ENCODE data around the gene ATP11A.

Gene ATP11A

GRCh38 chr13:112917737-112918136 lies 227.9 kb downstream of the ATP11A start:
- H3K79me2 ChIP-seq (ENCODE audit: insufficient read depth, low read depth) = no peaks in the 10 kb centered on the region
- no peaks in the 10 kb centered on the region for H3K27me3 ChIP-seq (ENCODE audit: insufficient read depth, low read depth)
- no peak for TF ChIP-seq CTCF (conservative IDR thresholded peaks at IDR 0.05; ENCODE audit: low read depth, low read length)
- H3K27ac ChIP-seq = no peak overlapping the region
- H2AFZ ChIP-seq (ENCODE audit: low read depth) = no peak overlapping the region
- H4K20me1 ChIP-seq (ENCODE audit: insufficient read depth) = no peaks in the 10 kb centered on the region
- no peaks in the 10 kb centered on the region for H3K4me1 ChIP-seq (ENCODE audit: low read depth, poor library complexity, severe bottlenecking)
- no peak overlapping the region for H3K9ac ChIP-seq
- H3K4me3 ChIP-seq (IDR thresholded peaks at IDR 0.05; ENCODE audit: insufficient read depth, low read depth, low read length) = no peak overlapping the region
- no peak overlapping the region for H3K4me2 ChIP-seq
- H3K36me3 ChIP-seq (ENCODE audit: insufficient read depth) = no peaks in the 10 kb centered on the region

DNA sequence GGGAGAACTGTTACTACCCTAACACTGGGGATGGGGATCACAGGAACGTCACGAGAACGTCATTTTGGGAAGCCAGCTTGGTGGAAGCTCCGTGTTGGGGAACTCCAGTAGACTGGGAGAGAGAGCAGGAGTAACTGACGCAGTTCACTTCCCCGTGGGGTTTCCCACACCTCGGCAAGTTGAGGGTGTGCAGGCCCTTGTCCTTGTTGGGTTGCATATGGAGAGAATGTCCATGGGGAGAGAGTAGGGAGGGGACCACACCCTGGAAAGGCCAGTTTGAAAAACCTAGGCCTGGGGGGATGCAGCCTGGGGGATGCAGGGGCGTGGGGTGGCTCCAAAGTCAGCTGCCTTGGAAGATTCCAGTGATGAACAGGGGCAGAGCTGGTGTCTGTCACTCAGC lies 228.4 kb downstream of the ATP11A start:
- Histone ChIP-seq H4K20me1 (ENCODE audit: insufficient read depth) (no peaks in the 10 kb centered on the region), H2AFZ (ENCODE audit: low read depth) (no peak overlapping the region), H3K79me2 (ENCODE audit: insufficient read depth, low read depth) (no peaks in the 10 kb centered on the region), H3K36me3 (ENCODE audit: insufficient read depth) (no peaks in the 10 kb centered on the region), H3K27ac (no peak overlapping the region), H3K4me3 (IDR thresholded peaks at IDR 0.05; ENCODE audit: insufficient read depth, low read depth, low read length) (no peak overlapping the region), H3K4me1 (ENCODE audit: low read depth, poor library complexity, severe bottlenecking) (no peaks in the 10 kb centered on the region), H3K9ac (no peak overlapping the region), H3K27me3 (ENCODE audit: insufficient read depth, low read depth) (no peaks in the 10 kb centered on the region), H3K4me2 (no peak overlapping the region)
- no peak for TF ChIP-seq CTCF (conservative IDR thresholded peaks at IDR 0.05; ENCODE audit: low read depth, low read length)

- no peak for TF ChIP-seq CTCF (conservative IDR thresholded peaks at IDR 0.05; ENCODE audit: low read depth, low read length)
- no peaks in the 10 kb centered on the region for H3K4me1 ChIP-seq (ENCODE audit: low read depth, poor library complexity, severe bottlenecking)
- H3K27ac ChIP-seq = no peak overlapping the region
- no peak overlapping the region for H2AFZ ChIP-seq (ENCODE audit: low read depth)
- H3K36me3 ChIP-seq (ENCODE audit: insufficient read depth) = no peaks in the 10 kb centered on the region
- no peak overlapping the region for H3K4me2 ChIP-seq
- H4K20me1 ChIP-seq (ENCODE audit: insufficient read depth) = no peaks in the 10 kb centered on the region
- no peaks in the 10 kb centered on the region for H3K79me2 ChIP-seq (ENCODE audit: insufficient read depth, low read depth)
- H3K9ac ChIP-seq = no peak overlapping the region
- H3K4me3 ChIP-seq (IDR thresholded peaks at IDR 0.05; ENCODE audit: insufficient read depth, low read depth, low read length) = no peak overlapping the region
- no peaks in the 10 kb centered on the region for H3K27me3 ChIP-seq (ENCODE audit: insufficient read depth, low read depth)
Observed at GRCh38 chr13:112918746-112919145, 228.9 kb downstream of the ATP11A start.

DNA sequence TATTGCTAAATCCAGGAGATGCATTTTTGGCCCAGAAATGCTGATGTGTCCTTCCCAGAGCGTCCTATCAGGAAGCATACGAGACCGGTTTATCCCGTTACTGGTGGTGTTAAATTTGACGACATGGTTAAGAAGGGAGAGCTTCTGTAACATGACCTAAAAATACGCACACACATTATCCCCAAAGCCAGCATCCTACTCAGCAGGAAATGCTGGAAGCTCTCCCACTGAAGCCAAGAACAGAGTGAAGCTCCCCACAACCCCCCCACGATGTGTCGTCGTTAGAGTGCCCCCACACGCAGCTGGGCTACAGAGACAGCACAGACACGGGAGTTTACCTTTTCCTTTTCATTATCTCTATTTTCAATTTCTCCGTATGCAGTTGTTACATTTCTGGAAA lies 234.1 kb downstream of the ATP11A start:
- TF ChIP-seq CTCF (conservative IDR thresholded peaks at IDR 0.05; ENCODE audit: low read depth, low read length) = no peak
- no peak overlapping the region for H3K9ac ChIP-seq
- H3K27me3 ChIP-seq (ENCODE audit: insufficient read depth, low read depth) = no peaks in the 10 kb centered on the region

GRCh38 chr13:112924365-112924764 lies 234.5 kb downstream of the ATP11A start:
- no peaks in the 10 kb centered on the region for H3K4me1 ChIP-seq (ENCODE audit: low read depth, poor library complexity, severe bottlenecking)
- no peaks in the 10 kb centered on the region for H3K36me3 ChIP-seq (ENCODE audit: insufficient read depth)
- H3K9ac ChIP-seq = no peak overlapping the region
- no peak overlapping the region for H2AFZ ChIP-seq (ENCODE audit: low read depth)
- no peaks in the 10 kb centered on the region for H3K27me3 ChIP-seq (ENCODE audit: insufficient read depth, low read depth)
- no peak overlapping the region for H3K27ac ChIP-seq
- H4K20me1 ChIP-seq (ENCODE audit: insufficient read depth) = no peaks in the 10 kb centered on the region
- no peak for TF ChIP-seq CTCF (conservative IDR thresholded peaks at IDR 0.05; ENCODE audit: low read depth, low read length)
- H3K79me2 ChIP-seq (ENCODE audit: insufficient read depth, low read depth) = no peaks in the 10 kb centered on the region
- H3K4me3 ChIP-seq (IDR thresholded peaks at IDR 0.05; ENCODE audit: insufficient read depth, low read depth, low read length) = no peak overlapping the region
- no peak overlapping the region for H3K4me2 ChIP-seq

More for the DNA sequence above, 234.1 kb downstream of the ATP11A start:
- no peaks in the 10 kb centered on the region for H3K36me3 ChIP-seq (ENCODE audit: insufficient read depth)
- no peak overlapping the region for H2AFZ ChIP-seq (ENCODE audit: low read depth)
- H3K27ac ChIP-seq = no peak overlapping the region
- no peaks in the 10 kb centered on the region for H3K79me2 ChIP-seq (ENCODE audit: insufficient read depth, low read depth)
- no peak overlapping the region for H3K4me3 ChIP-seq (IDR thresholded peaks at IDR 0.05; ENCODE audit: insufficient read depth, low read depth, low read length)
- no peak overlapping the region for H3K4me2 ChIP-seq
- H4K20me1 ChIP-seq (ENCODE audit: insufficient read depth) = no peaks in the 10 kb centered on the region
- no peaks in the 10 kb centered on the region for H3K4me1 ChIP-seq (ENCODE audit: low read depth, poor library complexity, severe bottlenecking)
